ENCODE measurements around the gene LRRC47. TPM values are rescaled to one million over a fixed set of nuclear protein-coding genes. Genes with fewer than 3 reads are reported as not detected.

The LRRC47 gene
- total and polyA plus RNA-seq, 2 of the 13 experiments (the other 11 are each of a cell fraction or from before 2014, with no cell fraction given): 18.3 to 52.5 TPM

DNA sequence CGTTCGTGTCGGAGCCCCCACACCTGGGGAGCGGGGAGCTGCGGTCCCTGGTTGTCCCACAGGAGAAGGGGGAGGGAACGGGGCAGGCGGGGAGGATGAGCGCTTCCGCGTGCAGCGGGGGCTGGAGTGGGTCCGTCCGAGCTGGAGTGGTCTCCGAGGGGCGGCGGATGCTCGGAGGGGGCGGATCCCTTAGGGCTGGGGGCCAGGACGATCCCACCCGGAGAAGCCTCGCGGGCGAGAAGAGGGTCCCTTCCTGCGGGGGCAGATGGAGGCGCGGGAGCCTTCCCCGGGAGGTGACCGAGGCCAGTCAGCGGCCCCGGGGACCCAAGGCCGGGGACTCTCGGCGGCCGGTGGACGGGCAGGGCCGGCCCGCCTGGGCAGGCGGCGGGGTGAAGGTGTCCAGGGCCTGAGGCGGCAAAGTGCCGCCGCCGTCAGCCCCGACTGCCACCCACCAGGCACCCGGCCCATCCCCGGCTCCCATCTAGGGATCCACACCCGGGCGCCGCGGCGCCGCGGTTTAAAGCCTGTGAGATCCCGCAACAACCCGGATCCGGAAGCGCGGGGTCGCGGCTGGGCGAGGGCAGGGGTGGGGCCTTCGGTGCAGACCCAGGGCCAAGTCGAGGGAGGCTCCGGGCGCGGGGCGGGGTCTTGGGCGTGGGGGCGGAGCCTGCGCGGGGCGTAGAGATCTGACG is 49.3 kb downstream of the LRRC47 start (continued):
- TF ChIP-seq HNRNPK (IDR thresholded peaks at IDR 0.05; ENCODE audit: low read depth, low read length, poor library complexity, severe bottlenecking) (peak; percentile 22), CHD2 (IDR thresholded peaks at IDR 0.05; ENCODE audit: low read depth, low read length) (peak; percentile 34; the same call in 1 of the 2 replicates), ZNF546 (CRISPR knock-in tag; conservative IDR thresholded peaks at IDR 0.05) (no peak), SETDB1 (CRISPR knock-in tag; IDR thresholded peaks at IDR 0.05; ENCODE audit: borderline replicate concordance) (no peak), GATAD1 (CRISPR knock-in tag; IDR thresholded peaks at IDR 0.05) (peak; percentile 87), ZFY (CRISPR knock-in tag; IDR thresholded peaks at IDR 0.05) (peak; percentile 74)
- TF ChIP-seq, protein P1, sequence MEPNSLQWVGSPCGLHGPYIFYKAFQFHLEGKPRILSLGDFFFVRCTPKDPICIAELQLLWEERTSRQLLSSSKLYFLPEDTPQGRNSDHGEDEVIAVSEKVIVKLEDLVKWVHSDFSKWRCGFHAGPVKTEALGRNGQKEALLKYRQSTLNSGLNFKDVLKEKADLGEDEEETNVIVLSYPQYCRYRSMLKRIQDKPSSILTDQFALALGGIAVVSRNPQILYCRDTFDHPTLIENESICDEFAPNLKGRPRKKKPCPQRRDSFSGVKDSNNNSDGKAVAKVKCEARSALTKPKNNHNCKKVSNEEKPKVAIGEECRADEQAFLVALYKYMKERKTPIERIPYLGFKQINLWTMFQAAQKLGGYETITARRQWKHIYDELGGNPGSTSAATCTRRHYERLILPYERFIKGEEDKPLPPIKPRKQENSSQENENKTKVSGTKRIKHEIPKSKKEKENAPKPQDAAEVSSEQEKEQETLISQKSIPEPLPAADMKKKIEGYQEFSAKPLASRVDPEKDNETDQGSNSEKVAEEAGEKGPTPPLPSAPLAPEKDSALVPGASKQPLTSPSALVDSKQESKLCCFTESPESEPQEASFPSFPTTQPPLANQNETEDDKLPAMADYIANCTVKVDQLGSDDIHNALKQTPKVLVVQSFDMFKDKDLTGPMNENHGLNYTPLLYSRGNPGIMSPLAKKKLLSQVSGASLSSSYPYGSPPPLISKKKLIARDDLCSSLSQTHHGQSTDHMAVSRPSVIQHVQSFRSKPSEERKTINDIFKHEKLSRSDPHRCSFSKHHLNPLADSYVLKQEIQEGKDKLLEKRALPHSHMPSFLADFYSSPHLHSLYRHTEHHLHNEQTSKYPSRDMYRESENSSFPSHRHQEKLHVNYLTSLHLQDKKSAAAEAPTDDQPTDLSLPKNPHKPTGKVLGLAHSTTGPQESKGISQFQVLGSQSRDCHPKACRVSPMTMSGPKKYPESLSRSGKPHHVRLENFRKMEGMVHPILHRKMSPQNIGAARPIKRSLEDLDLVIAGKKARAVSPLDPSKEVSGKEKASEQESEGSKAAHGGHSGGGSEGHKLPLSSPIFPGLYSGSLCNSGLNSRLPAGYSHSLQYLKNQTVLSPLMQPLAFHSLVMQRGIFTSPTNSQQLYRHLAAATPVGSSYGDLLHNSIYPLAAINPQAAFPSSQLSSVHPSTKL (CRISPR knock-in tag; IDR thresholded peaks at IDR 0.05): no peak
- TF ChIP-seq, protein P2, sequence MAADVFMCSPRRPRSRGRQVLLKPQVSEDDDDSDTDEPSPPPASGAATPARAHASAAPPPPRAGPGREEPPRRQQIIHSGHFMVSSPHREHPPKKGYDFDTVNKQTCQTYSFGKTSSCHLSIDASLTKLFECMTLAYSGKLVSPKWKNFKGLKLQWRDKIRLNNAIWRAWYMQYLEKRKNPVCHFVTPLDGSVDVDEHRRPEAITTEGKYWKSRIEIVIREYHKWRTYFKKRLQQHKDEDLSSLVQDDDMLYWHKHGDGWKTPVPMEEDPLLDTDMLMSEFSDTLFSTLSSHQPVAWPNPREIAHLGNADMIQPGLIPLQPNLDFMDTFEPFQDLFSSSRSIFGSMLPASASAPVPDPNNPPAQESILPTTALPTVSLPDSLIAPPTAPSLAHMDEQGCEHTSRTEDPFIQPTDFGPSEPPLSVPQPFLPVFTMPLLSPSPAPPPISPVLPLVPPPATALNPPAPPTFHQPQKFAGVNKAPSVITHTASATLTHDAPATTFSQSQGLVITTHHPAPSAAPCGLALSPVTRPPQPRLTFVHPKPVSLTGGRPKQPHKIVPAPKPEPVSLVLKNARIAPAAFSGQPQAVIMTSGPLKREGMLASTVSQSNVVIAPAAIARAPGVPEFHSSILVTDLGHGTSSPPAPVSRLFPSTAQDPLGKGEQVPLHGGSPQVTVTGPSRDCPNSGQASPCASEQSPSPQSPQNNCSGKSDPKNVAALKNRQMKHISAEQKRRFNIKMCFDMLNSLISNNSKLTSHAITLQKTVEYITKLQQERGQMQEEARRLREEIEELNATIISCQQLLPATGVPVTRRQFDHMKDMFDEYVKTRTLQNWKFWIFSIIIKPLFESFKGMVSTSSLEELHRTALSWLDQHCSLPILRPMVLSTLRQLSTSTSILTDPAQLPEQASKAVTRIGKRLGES (CRISPR knock-in tag; IDR thresholded peaks at IDR 0.05; ENCODE audit: borderline replicate concordance): no peak
- TF ChIP-seq, protein P3, sequence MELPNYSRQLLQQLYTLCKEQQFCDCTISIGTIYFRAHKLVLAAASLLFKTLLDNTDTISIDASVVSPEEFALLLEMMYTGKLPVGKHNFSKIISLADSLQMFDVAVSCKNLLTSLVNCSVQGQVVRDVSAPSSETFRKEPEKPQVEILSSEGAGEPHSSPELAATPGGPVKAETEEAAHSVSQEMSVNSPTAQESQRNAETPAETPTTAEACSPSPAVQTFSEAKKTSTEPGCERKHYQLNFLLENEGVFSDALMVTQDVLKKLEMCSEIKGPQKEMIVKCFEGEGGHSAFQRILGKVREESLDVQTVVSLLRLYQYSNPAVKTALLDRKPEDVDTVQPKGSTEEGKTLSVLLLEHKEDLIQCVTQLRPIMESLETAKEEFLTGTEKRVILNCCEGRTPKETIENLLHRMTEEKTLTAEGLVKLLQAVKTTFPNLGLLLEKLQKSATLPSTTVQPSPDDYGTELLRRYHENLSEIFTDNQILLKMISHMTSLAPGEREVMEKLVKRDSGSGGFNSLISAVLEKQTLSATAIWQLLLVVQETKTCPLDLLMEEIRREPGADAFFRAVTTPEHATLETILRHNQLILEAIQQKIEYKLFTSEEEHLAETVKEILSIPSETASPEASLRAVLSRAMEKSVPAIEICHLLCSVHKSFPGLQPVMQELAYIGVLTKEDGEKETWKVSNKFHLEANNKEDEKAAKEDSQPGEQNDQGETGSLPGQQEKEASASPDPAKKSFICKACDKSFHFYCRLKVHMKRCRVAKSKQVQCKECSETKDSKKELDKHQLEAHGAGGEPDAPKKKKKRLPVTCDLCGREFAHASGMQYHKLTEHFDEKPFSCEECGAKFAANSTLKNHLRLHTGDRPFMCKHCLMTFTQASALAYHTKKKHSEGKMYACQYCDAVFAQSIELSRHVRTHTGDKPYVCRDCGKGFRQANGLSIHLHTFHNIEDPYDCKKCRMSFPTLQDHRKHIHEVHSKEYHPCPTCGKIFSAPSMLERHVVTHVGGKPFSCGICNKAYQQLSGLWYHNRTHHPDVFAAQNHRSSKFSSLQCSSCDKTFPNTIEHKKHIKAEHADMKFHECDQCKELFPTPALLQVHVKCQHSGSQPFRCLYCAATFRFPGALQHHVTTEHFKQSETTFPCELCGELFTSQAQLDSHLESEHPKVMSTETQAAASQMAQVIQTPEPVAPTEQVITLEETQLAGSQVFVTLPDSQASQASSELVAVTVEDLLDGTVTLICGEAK (IDR thresholded peaks at IDR 0.05): peak; percentile 37; the same call in 1 of the 2 replicates
- TF ChIP-seq, protein P3 (CRISPR knock-in tag; IDR thresholded peaks at IDR 0.05): no peak
- TF ChIP-seq, protein P4, sequence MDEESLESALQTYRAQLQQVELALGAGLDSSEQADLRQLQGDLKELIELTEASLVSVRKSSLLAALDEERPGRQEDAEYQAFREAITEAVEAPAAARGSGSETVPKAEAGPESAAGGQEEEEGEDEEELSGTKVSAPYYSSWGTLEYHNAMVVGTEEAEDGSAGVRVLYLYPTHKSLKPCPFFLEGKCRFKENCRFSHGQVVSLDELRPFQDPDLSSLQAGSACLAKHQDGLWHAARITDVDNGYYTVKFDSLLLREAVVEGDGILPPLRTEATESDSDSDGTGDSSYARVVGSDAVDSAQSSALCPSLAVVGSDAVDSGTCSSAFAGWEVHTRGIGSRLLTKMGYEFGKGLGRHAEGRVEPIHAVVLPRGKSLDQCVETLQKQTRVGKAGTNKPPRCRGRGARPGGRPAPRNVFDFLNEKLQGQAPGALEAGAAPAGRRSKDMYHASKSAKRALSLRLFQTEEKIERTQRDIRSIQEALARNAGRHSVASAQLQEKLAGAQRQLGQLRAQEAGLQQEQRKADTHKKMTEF (CRISPR knock-in tag; IDR thresholded peaks at IDR 0.05): peak; percentile 53; the same call in 1 of the 2 replicates
